Osteoblast (primary cell): Measurements from ENCODE around the gene PTPRE. TPM values are rescaled to one million over a fixed set of nuclear protein-coding genes. Genes with fewer than 3 reads are reported as not detected.
A peak's percentile ranks its signal among the peaks of the same experiment; 100 is the strongest.

Experiments
- DNase-seq: peaks from one replicate; pipeline ENCODE4 v3.0.0; 2011; ENCODE audit warnings: low spot score, mixed read lengths; ENCODE audit not compliant: insufficient read length; ENCODE audit errors: missing footprints
- H2AFZ ChIP-seq: 2 replicates; pipeline ENCODE4 v1.6.0; 2011; ENCODE audit warnings: mild to moderate bottlenecking, low read length
- H3K27ac ChIP-seq: 2 replicates; pipeline ENCODE4 v1.5.1; 2011; ENCODE audit warnings: mild to moderate bottlenecking, low read depth, low read length, moderate library complexity
- H3K27me3 ChIP-seq: 2 replicates; pipeline ENCODE4 v1.6.0; 2012; ENCODE audit warnings: mild to moderate bottlenecking, control low read depth, inconsistent platforms, low read length, moderate library complexity; ENCODE audit not compliant: insufficient read depth
- H3K36me3 ChIP-seq: 2 replicates; pipeline ENCODE4 v1.5.1; 2011; ENCODE audit warnings: mild to moderate bottlenecking, low read length, control low read depth, moderate library complexity; ENCODE audit not compliant: insufficient read depth
- H3K4me1 ChIP-seq: 2 replicates; pipeline ENCODE4 v1.5.1; 2011; ENCODE audit warnings: mild to moderate bottlenecking, low read length, control low read depth, moderate library complexity; ENCODE audit not compliant: insufficient read depth
- H3K4me2 ChIP-seq: 2 replicates; pipeline ENCODE4 v1.6.0; 2011; ENCODE audit warnings: mild to moderate bottlenecking, low read length; ENCODE audit not compliant: insufficient read depth
- H3K4me3 ChIP-seq: fragments of 200-600 bp; sonication (generic); 3 replicates; pipeline ENCODE4 v1.5.1; 2012; ENCODE audit warnings: mild to moderate bottlenecking, low read length, inconsistent platforms; ENCODE audit not compliant: insufficient read depth
- H3K79me2 ChIP-seq: 2 replicates; pipeline ENCODE4 v1.6.0; 2012; ENCODE audit warnings: mild to moderate bottlenecking, low read length, control low read depth, inconsistent platforms; ENCODE audit not compliant: insufficient read depth
- H3K9me3 ChIP-seq: 2 replicates; pipeline ENCODE4 v1.5.1; 2011; ENCODE audit warnings: low read depth, low read length, control low read depth
- H4K20me1 ChIP-seq: 2 replicates; pipeline ENCODE4 v1.6.0; 2012; ENCODE audit warnings: mild to moderate bottlenecking, low read length, control low read depth; ENCODE audit not compliant: insufficient read depth
- total RNA-seq: library from RNA; depleted of rRNA; stranded (reverse); fragments of >200 nt; gene quantifications from 2 replicates; pipeline ENCODE4 v1.2.3, GENCODE V29; 2012
- TF ChIP-seq, protein P1 (sequence below): IDR thresholded peaks from 2 replicates; pipeline ENCODE4 v1.5.1; 2011; ENCODE audit warnings: mild to moderate bottlenecking, low read depth, low read length, moderate library complexity; ENCODE audit errors: extremely low read depth

Gene PTPRE
- total RNA-seq, 1 donor, result 9.0 TPM

DNA sequence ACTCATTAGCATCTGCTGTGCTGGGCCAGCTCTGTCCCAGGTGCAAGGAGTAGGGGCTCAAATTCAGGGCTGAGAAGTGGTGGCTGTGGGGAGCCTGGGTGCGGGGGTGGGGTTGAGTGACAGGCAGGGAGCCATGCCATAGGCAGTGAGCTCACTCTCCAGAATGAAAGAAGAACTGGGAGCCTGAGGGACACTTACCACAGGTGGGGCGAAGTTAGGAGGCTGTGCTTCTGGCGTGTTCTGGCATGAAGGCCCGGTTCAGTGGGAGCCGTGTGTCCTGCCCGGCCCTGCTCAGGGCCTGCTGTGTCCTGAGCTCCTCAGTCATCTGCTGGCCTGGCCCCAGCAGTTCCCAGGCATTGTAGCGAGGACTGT, 156.8 kb downstream of the PTPRE start:
- H3K4me2 ChIP-seq, result no peak overlapping the region

DNA sequence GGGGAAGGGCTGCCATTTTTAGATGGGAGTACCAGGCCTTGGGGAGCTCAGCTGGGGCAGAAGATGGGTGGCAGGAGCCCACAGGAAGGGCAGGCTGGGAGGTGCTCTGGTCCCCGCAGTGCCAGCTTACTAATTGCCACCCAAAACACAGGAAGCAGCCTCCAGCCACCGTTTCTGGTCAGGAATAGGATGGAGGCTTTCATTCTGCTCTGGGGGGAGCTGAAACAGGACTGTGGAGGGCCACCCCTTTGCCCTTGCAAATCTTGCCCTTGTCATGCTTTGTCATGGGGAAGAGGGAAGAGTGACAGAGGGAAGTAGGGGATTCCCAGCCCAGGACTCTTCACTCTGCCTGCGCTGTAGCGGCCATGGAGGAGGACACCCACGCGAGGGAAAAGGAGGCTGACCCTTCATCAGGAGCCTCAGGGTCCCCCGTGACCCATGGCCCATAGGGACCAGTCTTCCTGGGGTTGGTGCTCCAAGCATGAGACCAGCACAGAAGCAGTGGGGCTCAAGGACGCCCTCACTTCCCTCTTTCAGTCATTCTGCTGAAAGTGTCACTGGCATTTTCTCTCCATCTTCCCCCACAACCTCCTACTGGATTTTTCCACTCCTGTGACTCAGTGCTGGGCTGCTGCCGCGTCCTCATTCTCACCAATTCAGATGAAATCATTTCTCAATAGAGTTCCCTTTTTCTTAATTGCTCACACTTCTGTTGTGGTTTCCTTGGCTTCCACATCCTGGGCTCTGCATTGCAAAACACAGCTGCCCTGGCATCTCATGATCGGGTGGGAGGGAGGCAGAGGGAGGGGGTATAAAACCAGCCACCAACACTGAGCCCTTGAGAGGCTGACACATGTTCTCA, 157.4 kb downstream of the PTPRE start:
- Histone ChIP-seq H3K4me3 (no peak overlapping the region), H3K79me2 (no peaks in the 10 kb centered on the region), H3K27ac (peak overlapping the region; percentile 83), H3K9me3 (no peaks in the 10 kb centered on the region), H3K4me1 (peaks cover 19% of the 10 kb centered on the region), H2AFZ (peak overlapping the region; percentile 65), H3K4me2 (peak overlapping the region; percentile 33), H3K27me3 (no peaks in the 10 kb centered on the region), H3K36me3 (peaks cover 16% of the 10 kb centered on the region), H4K20me1 (no peaks in the 10 kb centered on the region)
- TF ChIP-seq, protein P1, sequence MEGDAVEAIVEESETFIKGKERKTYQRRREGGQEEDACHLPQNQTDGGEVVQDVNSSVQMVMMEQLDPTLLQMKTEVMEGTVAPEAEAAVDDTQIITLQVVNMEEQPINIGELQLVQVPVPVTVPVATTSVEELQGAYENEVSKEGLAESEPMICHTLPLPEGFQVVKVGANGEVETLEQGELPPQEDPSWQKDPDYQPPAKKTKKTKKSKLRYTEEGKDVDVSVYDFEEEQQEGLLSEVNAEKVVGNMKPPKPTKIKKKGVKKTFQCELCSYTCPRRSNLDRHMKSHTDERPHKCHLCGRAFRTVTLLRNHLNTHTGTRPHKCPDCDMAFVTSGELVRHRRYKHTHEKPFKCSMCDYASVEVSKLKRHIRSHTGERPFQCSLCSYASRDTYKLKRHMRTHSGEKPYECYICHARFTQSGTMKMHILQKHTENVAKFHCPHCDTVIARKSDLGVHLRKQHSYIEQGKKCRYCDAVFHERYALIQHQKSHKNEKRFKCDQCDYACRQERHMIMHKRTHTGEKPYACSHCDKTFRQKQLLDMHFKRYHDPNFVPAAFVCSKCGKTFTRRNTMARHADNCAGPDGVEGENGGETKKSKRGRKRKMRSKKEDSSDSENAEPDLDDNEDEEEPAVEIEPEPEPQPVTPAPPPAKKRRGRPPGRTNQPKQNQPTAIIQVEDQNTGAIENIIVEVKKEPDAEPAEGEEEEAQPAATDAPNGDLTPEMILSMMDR, result no peak
- peak; percentile 92 for DNase-seq

More for the DNA sequence above, 156.8 kb downstream of the PTPRE start:
- H3K27me3 ChIP-seq, result no peaks in the 10 kb centered on the region
- H3K9me3 ChIP-seq, result no peaks in the 10 kb centered on the region
- peaks cover 19% of the 10 kb centered on the region for H3K4me1 ChIP-seq
- TF ChIP-seq, protein P1, result no peak
- H4K20me1 ChIP-seq, result no peaks in the 10 kb centered on the region
- no peak overlapping the region for H3K4me3 ChIP-seq
- H3K79me2 ChIP-seq, result no peaks in the 10 kb centered on the region
- peak overlapping the region; percentile 65 for H2AFZ ChIP-seq
- H3K36me3 ChIP-seq, result peaks cover 16% of the 10 kb centered on the region
- peak overlapping the region; percentile 83 for H3K27ac ChIP-seq
- no peak for DNase-seq

DNA sequence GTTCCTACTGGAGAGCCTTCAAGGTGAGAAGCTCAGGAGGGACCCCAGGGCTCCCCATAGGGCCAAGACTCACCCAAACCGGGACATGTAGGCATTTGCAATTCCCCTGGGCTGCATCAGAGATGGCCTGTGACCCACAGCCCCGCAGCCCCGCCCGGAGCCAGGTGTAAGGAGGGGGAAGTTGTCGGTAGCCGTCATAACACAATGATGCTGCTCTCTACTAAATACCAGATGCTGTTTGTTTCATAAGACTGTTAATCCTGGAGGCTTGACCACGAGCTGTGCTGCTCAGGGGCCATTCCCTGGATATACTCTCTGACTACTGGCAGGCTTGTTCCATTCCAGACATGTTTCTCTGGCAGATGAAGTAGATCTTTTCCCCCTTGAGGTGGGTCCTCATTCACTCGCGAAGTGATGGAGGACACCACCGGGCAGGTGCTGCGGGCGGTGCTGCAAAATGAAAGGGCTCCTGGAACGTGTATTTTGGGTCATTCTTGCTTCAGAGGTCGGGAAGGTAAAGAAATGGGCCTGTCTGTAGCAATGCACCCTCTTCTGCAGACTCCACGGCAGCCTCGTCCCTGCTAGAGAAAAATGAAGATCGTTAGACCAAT, 158.2 kb downstream of the PTPRE start:
- Histone ChIP-seq H3K4me1 (peaks cover 23% of the 10 kb centered on the region), H3K9me3 (no peaks in the 10 kb centered on the region), H3K4me3 (no peak overlapping the region), H3K27me3 (no peaks in the 10 kb centered on the region), H3K4me2 (no peak overlapping the region), H3K27ac (peak overlapping the region; percentile 83), H3K79me2 (no peaks in the 10 kb centered on the region), H2AFZ (no peak overlapping the region), H3K36me3 (peaks cover 16% of the 10 kb centered on the region), H4K20me1 (no peaks in the 10 kb centered on the region)
- DNase-seq, result peak; percentile 79
- TF ChIP-seq, protein P1, result no peak

DNA sequence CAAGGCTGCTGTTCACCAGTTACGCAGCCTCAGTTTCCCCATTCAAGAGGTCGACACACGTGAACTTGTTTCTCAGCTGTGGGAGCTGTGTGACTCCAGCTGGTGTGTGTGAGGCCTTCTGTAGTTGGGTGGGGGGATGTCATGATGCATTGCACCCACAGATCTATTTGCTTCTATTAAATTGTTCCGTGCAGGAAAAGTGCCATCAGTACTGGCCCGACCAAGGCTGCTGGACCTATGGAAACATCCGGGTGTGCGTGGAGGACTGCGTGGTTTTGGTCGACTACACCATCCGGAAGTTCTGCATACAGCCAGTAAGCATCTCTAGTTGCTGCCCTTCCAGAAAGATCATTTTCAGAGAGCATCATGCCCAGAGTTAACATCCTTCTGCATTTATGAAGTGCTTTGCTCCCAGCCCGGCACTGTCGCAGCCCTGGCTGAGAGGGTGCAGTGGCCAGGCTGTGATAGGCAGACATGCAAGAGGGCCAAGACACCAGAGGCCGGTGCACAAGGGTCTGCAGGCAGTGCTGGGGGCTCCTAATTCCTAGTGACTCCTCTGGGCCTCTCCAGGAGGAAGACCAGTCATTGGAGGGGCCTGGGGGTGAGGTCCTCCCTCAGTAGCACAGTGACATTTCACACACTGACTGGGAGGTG, 159.1 kb downstream of the PTPRE start:
- TF ChIP-seq, protein P1, result no peak
- H2AFZ ChIP-seq, result no peak overlapping the region
- peak; percentile 50 for DNase-seq

More for the DNA sequence above, 159.1 kb downstream of the PTPRE start:
- H3K4me1 ChIP-seq, result peaks cover 23% of the 10 kb centered on the region
- H4K20me1 ChIP-seq, result no peaks in the 10 kb centered on the region
- H3K36me3 ChIP-seq, result peaks cover 16% of the 10 kb centered on the region
- no peak overlapping the region for H3K4me2 ChIP-seq
- H3K4me3 ChIP-seq, result no peak overlapping the region
- H3K9me3 ChIP-seq, result no peaks in the 10 kb centered on the region
- no peaks in the 10 kb centered on the region for H3K79me2 ChIP-seq
- H3K27me3 ChIP-seq, result no peaks in the 10 kb centered on the region
- no peak overlapping the region for H3K27ac ChIP-seq
